SH-SY5Y (cell line): Measurements from ENCODE around the gene CD79A.

Experiments
- GATA2 ChIP-seq: IDR thresholded peaks from 2 replicates; pipeline ENCODE4 v1.6.1; 2011; ENCODE audit warnings: mild to moderate bottlenecking, low read depth, low read length
- GATA3 ChIP-seq: IDR thresholded peaks from 2 replicates; pipeline ENCODE4 v1.6.1; 2011; ENCODE audit warnings: low read depth, mild to moderate bottlenecking, low read length, moderate library complexity

- no peak for TF ChIP-seq GATA2
- no peak for TF ChIP-seq GATA3
Observed at GRCh38 chr19:41872384-41872774, 4.7 kb upstream of the CD79A start.
